ENCODE measurements around the gene ZDHHC9.
"Not testable (repeated sequence)": the region's sequence is repeated elsewhere in the genome, so short reads cannot be mapped to it uniquely, and the experiment has no call there.

Gene ZDHHC9

DNA sequence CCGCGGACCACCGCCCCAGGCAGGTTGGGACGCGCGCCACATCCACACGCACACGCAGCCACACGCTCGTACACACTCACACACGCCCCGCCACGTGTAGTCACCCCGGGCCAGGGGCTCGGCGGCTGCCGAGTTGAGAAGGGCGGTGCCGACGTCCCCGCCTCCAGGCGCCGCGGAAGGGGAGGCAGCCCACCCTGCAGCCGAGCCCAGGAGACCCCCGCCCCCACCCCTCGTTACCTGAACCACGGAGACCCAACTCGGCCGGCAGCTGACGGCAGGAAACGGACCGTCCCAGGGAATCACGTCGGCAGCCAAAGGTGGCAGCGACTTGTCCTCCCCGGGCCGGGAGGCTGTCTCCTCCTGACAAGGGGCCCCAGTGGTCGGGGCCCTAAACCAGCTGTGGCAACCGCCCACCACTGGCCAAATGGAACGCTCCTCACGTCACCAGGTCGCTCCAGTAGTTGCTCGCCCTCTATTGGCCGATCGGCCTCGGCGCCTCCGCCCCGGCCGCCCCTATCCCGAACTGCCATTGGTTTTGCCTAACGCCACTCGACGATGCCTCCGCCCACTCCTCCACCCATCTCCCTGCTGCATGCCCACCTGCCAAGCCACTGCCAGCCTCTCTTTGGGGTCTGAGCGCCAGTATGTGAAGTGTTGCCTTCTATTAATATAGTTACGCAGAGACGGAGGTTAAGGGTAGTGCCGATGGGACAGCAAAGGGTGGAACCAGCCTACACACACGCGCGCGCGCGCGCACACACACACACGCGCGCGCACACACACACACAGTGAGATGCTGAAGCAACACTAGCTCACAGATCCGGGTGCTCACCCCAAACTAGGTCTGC is at the start of gene ZDHHC9:
Gene ZDHHC9, minus strand, starts transcription at position 428 of the 848 bp plus-strand sequence. CDS start 1,941 bp downstream, outside the sequence.
- peak; percentile 90 for DNase-seq (ENCODE audit: low spot score)

GRCh38 chrX:129877401-129877800 is 33.7 kb upstream of the ZDHHC9 start:
- DNase-seq (ENCODE audit: low spot score) = no peak

- no peak for DNase-seq (ENCODE audit: low spot score)
Observed at GRCh38 chrX:129876771-129877305, 33.2 kb upstream of the ZDHHC9 start.

DNA sequence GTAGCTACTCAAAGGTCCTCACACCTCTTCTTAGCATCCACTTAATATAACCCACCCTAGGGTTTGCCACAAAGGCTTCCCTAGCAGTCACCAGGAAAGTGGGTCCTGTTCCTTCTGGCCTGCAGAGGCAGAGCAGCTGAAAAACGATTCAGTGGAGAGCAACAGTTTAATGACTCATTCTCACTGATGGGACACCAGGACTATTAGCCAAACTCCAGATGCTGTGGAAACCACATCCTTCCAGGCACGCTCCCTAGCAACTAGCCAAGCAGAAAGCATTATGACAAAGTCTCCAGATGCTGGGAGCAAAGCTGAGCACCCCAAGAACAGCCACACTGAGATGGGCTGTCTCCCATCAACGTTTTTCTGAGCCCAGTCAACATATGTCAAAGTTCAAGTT is 32.0 kb upstream of the ZDHHC9 start:
- no peak for DNase-seq (ENCODE audit: low spot score)

- DNase-seq (ENCODE audit: low spot score) = no peak
Observed at GRCh38 chrX:129872524-129872923, 28.8 kb upstream of the ZDHHC9 start.

- DNase-seq (ENCODE audit: low spot score) = not testable (repeated sequence)
Observed at GRCh38 chrX:129866321-129866720, 22.6 kb upstream of the ZDHHC9 start.

DNA sequence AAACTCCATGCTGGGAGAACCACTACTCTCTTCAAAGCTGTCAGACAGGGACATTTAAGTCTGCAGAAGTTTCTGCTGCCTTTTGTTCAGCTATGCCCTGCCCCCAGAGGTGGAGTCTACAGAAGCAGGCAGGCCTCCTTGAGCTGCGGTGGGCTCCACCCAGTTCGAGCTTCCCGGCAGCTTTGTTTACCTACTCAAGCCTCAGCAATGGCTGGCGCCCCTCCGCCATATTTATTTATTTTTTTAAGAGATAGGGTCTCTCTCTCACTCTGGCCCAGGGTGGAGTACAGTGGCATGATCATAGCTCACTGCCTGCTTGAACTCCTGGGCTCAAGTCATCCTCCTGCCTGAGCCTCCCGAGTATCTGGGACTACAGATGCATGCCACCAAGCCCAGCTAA is 15.4 kb upstream of the ZDHHC9 start:
- DNase-seq (ENCODE audit: low spot score) = not testable (repeated sequence)

GRCh38 chrX:129851825-129852224 is 8.1 kb upstream of the ZDHHC9 start:
- DNase-seq (ENCODE audit: low spot score) = not testable (repeated sequence)

GRCh38 chrX:129846716-129847115 is 3.0 kb upstream of the ZDHHC9 start:
- DNase-seq (ENCODE audit: low spot score) = no peak

- DNase-seq (ENCODE audit: low spot score) = no peak
Observed at GRCh38 chrX:129845616-129846190, 2.0 kb upstream of the ZDHHC9 start.

GRCh38 chrX:129843209-129843458 is 552 bp downstream of the ZDHHC9 start:
- DNase-seq (ENCODE audit: low spot score) = no peak

GRCh38 chrX:129842510-129843208 is 1.0 kb downstream of the ZDHHC9 start:
- no peak for DNase-seq (ENCODE audit: low spot score)

DNA sequence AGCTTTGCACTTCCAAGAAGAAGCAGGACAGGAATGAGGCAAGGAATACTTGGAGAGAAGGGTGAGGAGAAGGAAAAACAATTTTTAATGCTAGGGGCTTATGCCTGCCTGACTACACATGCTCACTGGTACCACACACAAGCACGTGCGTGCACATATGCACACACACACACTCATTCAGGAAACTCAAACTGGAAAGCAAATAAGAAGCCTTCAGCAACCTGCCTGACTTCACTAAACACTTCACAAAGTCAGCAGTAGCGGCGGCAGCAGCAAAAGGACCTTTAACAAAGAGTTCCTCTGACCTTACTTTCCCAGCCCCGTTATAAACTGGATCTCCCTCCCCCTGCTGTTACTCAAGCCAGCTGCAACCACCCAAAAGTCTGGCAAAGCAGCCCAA is 3.3 kb downstream of the ZDHHC9 start:
- no peak for DNase-seq (ENCODE audit: low spot score)

- DNase-seq (ENCODE audit: low spot score) = no peak
Observed at GRCh38 chrX:129836827-129837226, 6.9 kb downstream of the ZDHHC9 start.

DNA sequence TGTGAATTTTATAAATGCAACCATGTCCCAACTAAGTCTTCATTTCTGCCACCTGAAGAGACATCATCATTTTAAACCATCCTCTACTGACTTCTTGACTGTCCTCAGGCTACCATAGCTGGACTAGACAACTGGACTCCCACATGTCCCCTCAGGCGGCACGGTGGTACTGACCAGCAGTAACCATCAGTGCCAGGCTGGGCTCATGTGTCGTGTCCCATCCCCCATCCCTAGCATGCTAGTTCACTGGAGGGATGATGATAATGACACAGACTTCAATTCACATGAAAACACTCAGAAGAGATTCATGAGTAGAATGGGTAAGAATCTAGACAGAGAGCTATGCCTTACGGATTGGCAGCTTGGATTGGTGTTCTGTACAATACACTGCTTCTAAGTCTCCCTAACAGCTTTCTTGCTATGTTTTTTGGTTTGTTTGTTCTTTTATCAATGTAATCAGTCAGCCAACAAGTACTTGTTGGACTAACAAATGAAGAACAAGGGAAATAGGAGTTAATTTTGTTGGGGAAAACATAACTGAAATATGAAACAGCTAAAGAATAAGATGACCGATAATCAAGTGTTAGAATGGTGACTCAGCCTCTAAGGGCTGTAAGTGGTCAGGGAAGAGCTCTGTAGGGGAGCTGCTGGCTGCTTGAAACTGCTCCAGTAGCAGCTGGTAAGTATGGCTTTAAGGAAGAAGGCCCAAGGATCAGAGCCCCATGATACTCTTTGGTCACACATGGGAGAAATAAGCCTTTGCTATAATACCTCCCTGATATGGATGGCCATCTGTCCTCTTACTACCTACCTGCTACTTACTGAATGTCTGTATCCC is 10.3 kb downstream of the ZDHHC9 start:
- DNase-seq (ENCODE audit: low spot score) = no peak

DNA sequence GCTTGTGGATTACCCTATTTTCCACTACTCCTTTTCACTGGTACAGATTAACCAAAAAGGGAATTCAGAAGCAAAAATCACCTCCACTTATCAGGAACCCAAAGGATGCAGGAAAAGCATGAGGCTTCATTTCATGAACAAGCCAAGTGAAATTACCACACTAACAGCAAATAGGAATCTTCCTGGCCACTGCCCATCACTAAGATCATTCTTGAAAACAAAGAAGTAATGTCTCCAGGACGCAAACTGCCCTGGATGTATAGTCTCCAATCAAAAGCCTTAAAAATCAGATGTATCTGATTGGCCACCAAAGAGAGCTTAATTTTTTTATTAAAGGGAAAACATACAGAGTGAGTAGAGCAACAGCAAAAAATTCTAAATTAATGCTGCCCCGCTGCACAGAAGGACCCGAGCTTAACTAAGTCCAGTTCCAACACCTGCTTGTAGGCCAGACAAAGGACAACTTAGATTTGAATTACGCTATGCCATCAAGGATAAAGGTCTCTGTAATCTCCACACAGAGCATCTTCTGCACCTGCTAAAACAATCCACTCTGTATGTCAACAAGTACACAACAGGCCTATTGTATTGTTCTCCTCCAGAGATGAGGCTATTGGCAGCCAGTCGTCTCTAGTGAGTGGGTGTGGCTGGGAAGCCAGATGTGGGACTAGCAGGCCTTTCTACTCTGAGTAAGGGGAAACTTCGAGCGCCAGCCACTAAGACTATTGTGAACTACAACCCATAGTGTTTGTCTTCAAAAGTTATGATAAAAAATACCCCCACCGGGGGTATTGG is 12.4 kb downstream of the ZDHHC9 start:
- no peak for DNase-seq (ENCODE audit: low spot score)

DNA sequence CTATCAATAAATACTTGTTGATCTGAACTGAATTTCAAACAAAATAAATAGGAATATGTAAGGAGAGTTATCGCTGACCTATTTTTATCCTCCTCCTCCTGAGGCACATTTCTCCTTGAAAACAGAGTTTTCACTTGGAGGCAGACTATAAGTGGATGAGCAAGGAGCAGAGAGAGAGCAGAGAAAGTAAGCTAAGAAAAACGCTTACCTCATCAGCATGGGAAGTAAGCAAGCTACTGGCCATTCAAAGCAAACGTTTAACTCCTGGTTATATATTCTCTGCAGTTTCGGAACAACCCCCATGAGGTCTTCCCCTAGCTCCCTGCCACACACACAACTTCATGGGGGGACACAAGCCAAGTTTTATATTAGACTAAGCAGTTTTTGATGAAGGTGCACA is 13.2 kb downstream of the ZDHHC9 start:
- DNase-seq (ENCODE audit: low spot score) = no peak

DNA sequence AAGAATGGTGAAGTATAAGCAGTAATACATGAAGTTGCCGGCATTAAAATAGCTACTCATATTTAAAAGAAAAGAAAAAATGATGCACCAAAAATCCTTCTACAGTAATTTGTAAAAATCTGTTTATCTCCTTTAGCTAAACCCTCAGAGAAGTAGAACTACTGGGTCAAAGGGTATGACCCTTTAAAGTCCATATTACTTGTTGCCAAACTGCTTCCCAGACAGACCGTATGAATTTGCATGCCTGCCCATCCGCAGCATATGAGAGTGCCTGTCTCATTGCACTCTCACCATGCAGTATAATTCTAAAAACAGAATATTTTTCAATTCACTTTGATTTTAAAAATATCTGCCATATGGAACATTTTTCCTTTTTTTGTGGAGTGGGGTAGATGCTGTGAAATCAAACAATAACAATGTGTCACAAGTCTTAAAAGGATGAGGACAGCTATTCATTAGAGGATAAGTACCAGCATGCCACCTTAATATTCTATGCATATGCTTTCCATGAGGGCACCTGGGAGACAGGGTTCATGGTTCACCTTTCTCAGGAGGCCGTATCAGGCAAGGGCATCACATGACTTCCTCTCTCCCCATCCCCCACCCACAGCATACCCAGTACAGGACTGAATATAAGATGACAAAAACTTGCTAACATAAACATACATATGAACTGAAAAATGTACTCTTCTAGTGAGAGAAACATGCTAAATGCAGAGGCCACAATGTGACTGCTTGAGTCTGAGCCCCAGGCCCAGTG is 17.8 kb downstream of the ZDHHC9 start:
- DNase-seq (ENCODE audit: low spot score) = no peak

- DNase-seq (ENCODE audit: low spot score) = no peak
Observed at GRCh38 chrX:129824620-129825019, 19.1 kb downstream of the ZDHHC9 start.

DNA sequence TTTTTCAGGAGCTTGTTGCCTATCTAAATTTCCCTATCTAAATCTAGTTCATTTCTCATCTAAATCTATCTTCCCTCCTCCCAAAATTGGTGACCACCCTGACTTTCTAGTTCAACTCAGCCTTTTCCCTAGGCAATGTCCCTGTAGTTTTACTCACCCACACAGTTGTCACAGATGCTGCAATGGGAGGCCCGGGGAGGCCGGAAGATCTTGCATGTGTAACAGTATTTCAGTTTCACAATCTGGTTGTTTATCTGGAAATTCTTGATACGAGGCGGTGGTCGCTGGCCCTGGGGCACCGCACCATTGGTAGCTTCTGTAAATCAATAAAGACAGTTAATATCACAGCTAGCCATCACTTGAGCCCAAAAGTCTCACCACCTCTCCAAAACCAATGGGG is 20.2 kb downstream of the ZDHHC9 start:
- DNase-seq (ENCODE audit: low spot score) = no peak

- DNase-seq (ENCODE audit: low spot score) = no peak
Observed at GRCh38 chrX:129823115-129823514, 20.6 kb downstream of the ZDHHC9 start.
